ENCODE data around the gene PGAP2.
"Not testable (repeated sequence)": the region's sequence is repeated elsewhere in the genome, so short reads cannot be mapped to it uniquely, and the experiment has no call there.

PGAP2 gene

DNA sequence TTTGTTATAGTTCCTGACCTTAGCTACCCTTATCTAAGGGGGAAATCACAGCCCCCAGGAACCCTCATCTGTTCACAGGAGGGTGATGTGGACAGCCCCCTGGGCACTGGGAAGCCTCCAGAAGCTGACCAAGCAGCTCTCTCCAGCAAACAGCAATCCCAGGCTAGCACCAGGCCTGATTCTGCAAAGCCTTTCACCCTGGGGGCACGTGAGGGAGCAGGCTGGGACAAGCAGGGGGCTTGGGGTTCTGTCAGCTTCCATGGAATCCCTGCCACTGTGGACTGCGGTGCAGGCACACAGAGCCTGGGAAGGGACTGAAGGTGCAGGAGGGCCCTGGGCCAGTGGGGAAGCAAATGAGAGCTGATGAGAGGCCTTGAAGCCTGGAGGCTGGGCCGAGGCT, 2.1 kb downstream of the PGAP2 start:
- H3K27me3 ChIP-seq (replicated peaks; ENCODE audit: control insufficient read depth, insufficient read depth, low read length): no peaks in the 10 kb centered on the region
- TF ChIP-seq, protein P1, sequence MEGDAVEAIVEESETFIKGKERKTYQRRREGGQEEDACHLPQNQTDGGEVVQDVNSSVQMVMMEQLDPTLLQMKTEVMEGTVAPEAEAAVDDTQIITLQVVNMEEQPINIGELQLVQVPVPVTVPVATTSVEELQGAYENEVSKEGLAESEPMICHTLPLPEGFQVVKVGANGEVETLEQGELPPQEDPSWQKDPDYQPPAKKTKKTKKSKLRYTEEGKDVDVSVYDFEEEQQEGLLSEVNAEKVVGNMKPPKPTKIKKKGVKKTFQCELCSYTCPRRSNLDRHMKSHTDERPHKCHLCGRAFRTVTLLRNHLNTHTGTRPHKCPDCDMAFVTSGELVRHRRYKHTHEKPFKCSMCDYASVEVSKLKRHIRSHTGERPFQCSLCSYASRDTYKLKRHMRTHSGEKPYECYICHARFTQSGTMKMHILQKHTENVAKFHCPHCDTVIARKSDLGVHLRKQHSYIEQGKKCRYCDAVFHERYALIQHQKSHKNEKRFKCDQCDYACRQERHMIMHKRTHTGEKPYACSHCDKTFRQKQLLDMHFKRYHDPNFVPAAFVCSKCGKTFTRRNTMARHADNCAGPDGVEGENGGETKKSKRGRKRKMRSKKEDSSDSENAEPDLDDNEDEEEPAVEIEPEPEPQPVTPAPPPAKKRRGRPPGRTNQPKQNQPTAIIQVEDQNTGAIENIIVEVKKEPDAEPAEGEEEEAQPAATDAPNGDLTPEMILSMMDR (IDR thresholded peaks at IDR 0.05; ENCODE audit: insufficient read depth, low read length, poor library complexity, severe bottlenecking): no peak
- no peak for DNase-seq (ENCODE audit: extremely low read depth, insufficient read length)
- no peak overlapping the region for H3K4me3 ChIP-seq (replicated peaks; ENCODE audit: low read depth, low read length)
- no peaks in the 10 kb centered on the region for H3K36me3 ChIP-seq (ENCODE audit: control insufficient read depth, insufficient read depth, low read length)

DNA sequence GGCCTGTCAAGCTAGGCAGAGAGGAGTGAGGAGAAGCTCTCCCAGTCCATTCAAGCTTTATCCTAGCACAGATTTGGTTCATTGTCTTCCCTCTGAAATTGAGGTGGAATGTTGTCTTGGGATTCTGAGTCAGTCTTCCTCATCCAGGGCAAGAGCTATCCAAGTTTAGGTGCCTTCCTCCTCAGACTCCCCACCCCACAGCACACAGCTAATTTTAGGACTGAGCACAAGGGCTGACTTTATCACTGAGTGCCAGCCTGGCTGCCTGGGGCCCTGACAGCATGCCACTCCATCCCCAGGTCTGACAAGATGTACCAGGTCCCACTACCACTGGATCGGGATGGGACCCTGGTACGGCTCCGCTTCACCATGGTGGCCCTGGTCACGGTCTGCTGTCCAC, 2.6 kb downstream of the PGAP2 start:
- DNase-seq (ENCODE audit: extremely low read depth, insufficient read length): no peak
- no peaks in the 10 kb centered on the region for H3K27me3 ChIP-seq (replicated peaks; ENCODE audit: control insufficient read depth, insufficient read depth, low read length)
- TF ChIP-seq, protein P1 (IDR thresholded peaks at IDR 0.05; ENCODE audit: insufficient read depth, low read length, poor library complexity, severe bottlenecking): no peak
- no peaks in the 10 kb centered on the region for H3K36me3 ChIP-seq (ENCODE audit: control insufficient read depth, insufficient read depth, low read length)
- H3K4me3 ChIP-seq (replicated peaks; ENCODE audit: low read depth, low read length): no peak overlapping the region

DNA sequence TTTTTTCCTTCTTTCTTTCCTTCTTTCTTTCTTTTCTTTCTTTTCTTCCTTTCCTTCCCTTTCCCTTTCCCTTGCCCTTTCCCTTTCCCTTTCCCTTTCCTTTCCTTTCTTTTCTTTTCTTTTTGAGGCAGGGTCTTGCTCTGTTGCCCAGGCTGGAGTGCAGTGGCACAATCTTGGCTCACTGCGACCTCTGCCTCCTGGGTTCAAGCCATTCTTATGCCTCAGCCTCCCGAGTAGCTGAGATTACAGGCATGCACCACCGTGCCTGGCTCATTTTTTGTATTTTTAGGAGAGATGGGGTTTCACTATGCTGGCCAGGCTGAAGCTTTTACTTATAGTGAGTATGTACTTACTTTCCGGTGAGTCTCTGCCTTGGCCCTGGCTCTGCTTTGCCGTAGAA, 6.5 kb downstream of the PGAP2 start:
- H3K27me3 ChIP-seq (replicated peaks; ENCODE audit: control insufficient read depth, insufficient read depth, low read length); H3K4me3 ChIP-seq (replicated peaks; ENCODE audit: low read depth, low read length); H3K36me3 ChIP-seq (ENCODE audit: control insufficient read depth, insufficient read depth, low read length); DNase-seq (ENCODE audit: extremely low read depth, insufficient read length): not testable (repeated sequence)

DNA sequence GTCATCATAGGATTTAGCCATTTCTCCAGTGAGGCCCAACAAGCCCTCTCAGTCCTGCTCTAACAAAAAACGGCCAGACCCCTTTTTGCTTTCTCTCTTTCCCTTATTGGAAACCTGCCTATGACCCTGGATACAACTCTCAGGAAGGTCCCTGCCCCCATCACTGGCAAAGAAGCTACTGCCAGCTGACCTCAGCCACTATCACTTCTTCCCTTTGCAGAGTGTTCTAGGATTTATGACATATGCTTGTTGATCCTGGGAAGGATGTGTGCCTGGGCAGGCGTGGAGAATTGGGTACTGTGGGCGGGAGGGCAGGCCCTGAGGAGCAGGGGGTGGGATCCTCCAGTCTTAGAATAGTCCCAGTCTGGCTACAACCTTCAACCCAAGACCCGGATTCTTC, 7.5 kb downstream of the PGAP2 start:
- Histone ChIP-seq H3K4me3 (replicated peaks; ENCODE audit: low read depth, low read length) (no peak overlapping the region), H3K36me3 (ENCODE audit: control insufficient read depth, insufficient read depth, low read length) (peaks cover 1% of the 10 kb centered on the region), H3K27me3 (replicated peaks; ENCODE audit: control insufficient read depth, insufficient read depth, low read length) (no peaks in the 10 kb centered on the region)
- TF ChIP-seq, protein P1 (IDR thresholded peaks at IDR 0.05; ENCODE audit: insufficient read depth, low read length, poor library complexity, severe bottlenecking): no peak
- no peak for DNase-seq (ENCODE audit: extremely low read depth, insufficient read length)

DNA sequence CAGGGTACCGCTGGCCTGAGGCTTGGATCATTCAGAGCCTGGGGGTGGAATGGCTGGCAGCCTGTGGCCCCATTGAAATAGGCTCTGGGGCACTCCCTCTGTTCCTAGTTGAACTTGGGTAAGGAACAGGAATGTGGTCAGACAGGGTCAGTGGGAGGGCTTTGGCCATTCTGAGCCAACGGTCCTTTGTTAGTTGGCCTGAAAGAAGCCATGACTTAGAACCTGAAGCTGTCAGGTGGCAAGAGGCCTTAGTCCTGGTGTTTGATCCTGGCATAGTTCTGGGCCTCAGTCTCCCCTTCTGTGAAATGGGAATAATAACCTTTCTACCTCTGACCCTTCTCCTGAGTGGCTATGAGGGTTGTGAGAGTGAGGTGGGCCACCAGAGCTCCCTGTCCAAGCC, 8.3 kb downstream of the PGAP2 start:
- no peaks in the 10 kb centered on the region for H3K27me3 ChIP-seq (replicated peaks; ENCODE audit: control insufficient read depth, insufficient read depth, low read length)
- peaks cover 1% of the 10 kb centered on the region for H3K36me3 ChIP-seq (ENCODE audit: control insufficient read depth, insufficient read depth, low read length)
- no peak for DNase-seq (ENCODE audit: extremely low read depth, insufficient read length)
- no peak overlapping the region for H3K4me3 ChIP-seq (replicated peaks; ENCODE audit: low read depth, low read length)
- TF ChIP-seq, protein P1 (IDR thresholded peaks at IDR 0.05; ENCODE audit: insufficient read depth, low read length, poor library complexity, severe bottlenecking): no peak

DNA sequence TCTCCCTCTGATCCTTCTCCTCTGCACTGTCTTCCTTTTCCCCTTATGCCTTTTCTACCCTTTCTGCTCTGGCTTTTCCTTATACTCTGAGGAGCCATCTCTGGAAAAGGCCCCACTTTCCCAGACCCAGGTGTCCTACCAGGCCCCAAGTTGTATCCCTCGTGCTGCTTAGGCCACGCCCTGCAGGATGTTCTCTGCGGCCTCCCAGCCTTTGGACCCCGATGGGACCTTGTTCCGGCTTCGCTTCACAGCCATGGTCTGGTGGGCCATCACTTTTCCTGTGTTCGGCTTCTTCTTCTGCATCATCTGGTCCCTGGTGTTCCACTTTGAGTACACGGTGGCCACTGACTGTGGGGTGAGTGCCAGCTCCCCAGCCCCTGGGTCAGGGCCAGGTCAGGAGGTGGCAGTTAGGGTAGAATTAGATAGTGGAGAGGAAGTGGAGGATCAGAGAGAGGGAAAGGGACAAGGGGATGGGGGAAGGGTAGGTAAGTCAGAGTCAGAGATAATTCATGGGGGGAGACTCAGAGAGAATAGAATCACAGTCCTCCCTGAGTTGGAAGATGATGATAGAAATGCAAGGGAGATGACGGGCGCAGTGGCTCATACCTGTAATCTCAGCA, 8.9 kb downstream of the PGAP2 start:
- no peaks in the 10 kb centered on the region for H3K27me3 ChIP-seq (replicated peaks; ENCODE audit: control insufficient read depth, insufficient read depth, low read length)
- TF ChIP-seq, protein P1 (IDR thresholded peaks at IDR 0.05; ENCODE audit: insufficient read depth, low read length, poor library complexity, severe bottlenecking): no peak

More for the DNA sequence above, 8.9 kb downstream of the PGAP2 start:
- DNase-seq (ENCODE audit: extremely low read depth, insufficient read length): no peak
- Histone ChIP-seq H3K36me3 (ENCODE audit: control insufficient read depth, insufficient read depth, low read length) (peaks cover 1% of the 10 kb centered on the region), H3K4me3 (replicated peaks; ENCODE audit: low read depth, low read length) (no peak overlapping the region)
